NCI-H226 (cell line): ENCODE data around the gene GARIN3.
"Not testable (repeated sequence)": the region's sequence is repeated elsewhere in the genome, so short reads cannot be mapped to it uniquely, and the experiment has no call there.

ENCODE experiments used
- DNase-seq: peaks from one replicate; pipeline ENCODE4 v3.0.0-alpha.2; 2015

GARIN3 gene

DNA sequence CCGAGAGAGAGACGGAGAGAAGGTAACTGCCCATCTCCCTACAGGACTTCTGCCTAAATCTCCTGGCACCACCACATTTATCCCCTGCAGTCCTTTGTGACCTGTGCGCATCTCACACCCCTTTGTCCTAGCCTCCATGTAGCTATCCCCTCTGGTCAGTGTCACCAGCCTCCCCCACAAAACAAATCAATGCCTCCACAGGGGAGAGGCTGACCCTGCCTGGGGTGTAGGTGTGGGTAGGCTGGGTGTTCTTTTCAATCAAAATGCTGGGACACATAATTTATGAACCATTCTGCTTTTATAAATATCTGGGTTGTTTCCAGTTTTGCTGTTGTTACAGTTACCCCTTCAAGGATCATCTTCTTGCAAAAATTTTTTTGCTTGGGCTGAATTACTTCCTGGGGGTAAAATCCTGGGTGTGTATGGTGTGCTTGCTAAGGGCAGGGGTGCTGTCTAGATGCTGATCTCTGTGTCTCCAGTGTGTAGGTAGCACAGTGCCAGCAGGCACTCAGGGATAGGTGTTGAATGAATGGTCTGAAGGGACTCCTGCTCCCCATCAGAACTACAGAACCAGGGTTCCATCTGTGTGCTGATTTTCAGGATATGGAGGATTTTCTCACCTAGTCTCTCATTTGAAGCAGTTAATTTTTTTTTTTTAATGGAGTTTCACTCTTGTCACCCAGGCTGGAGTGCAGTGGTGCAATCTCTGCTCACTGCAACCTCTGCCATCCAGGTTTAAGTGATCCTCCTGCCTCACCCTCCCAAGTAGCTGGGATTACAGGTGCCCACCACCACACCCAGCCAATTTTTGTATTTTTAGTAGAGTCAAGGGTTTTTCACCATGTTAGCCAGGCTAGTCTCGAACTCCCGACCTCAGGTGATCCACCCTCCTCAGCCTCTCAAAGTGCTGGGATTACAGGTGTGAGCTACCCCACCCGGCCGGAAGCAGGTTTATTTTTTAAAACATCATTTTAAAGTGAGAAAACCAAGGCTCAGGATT lies at the start of gene GARIN3:
TSS of gene GARIN3 (minus strand) at position 51 of the 1,000 bp plus-strand sequence. CDS start 96 bp downstream, outside the sequence.
- DNase-seq: no peak

DNA sequence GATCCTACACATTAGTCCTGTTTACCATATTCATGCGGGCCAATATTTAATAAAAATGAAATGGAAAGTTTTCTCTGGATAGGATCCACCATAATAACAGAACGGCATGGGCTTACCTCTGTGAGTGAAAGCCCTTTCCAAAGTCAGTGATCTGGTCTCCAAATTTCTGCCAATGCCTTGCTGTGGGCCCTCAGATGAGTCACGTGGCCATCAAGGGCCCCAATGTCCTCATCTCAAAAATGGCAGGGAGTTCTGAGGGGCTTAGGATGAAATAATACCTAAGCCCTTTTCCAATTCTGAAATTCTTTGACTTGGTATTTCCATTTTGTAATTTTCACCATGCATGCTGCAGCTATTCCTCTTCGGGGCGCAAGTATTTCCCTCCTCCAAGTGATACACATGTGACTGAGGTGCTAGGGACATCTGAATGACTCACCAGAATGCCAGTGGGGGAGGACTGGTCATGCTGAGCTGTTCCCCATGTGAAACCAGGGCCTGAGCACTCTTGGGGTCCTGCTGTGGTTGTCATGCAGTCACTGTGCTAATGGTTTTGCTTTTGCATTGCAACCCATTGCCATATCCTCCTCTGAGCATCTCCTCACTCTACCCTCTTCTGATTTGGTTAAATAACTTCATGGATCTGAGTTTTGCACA lies 49.6 kb upstream of the GARIN3 start:
- DNase-seq: no peak

DNA sequence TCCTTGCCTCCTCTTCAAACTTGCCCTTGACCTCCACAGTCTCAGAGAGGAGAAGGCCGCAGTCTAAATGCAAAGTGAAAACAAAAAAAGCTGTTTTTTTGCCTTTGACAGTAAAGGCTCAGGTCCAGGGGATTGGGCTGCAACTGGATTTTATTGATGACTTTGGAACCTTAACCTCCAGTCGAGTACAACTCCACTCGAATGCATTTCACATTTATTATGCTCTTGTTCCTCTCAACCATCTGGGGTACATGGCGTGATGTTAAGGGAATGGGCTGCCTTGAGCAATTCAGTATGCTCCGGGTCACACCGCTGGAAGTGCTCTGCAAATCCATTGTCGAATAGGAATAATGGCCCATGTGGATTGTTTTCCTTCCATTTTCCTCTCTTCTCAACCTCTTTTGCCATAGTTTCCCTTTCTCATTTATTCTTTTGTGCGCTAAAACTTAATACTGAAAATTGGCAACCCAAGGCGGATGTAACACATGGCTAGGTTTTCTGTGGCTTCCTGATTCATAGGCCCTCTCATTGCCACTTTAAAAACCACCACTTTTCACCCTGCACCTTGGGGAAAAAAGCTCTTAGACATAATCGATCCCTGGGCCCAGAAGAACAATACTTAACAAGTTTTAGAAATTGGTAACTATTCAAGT lies 48.9 kb upstream of the GARIN3 start:
- no peak for DNase-seq

DNA sequence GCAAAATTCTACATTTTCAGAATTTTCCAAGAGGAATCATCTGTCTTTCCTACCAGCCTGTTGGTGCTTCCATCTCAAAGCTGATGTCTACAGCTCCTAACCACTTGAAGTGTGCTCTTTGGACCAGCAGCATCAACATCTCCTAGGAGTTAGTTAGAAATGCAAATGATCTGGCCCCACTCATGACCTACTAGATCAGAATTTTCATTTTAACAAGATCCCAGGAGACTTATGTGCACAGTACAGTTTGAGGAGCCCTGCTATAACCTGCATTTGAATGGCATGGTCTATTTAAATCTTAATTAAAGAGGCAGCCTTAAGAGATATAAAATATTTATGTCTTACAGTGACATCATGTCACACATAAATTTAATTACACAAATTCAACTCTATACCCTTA lies 48.4 kb upstream of the GARIN3 start:
- DNase-seq: no peak

DNA sequence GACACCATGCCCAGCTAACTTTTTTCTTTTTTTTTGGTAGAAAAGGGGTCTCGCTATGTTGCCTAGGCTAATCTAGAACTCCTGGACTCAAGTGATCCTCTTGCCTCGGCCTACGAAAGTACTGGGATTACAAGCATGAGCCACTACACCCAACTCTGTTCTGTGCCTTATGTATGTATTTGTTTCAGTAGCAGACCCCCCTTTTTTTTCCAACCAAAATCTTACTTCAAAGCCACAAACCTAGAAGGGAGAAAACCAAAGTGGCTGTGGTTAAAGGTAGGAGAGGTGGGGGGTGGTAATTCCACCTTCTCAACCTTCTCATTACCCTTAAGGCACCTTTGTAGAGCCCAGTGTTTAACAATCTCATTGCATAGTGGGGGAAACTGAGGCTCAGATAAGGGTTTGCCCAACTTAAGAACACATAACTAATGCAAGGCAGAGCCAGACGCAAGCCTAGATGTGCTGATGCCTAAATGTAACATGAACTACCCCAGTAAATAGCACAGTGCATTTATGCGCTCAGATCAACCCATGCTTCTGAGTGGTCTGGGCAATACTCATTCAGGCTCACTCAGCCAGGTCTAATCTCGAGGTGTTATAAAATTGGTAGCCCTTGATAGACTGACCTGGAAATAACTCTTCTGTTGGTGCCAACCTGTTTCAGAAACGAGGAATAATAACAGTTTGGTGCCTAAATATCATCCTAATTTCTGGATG lies 47.6 kb upstream of the GARIN3 start:
- DNase-seq: no peak

DNA sequence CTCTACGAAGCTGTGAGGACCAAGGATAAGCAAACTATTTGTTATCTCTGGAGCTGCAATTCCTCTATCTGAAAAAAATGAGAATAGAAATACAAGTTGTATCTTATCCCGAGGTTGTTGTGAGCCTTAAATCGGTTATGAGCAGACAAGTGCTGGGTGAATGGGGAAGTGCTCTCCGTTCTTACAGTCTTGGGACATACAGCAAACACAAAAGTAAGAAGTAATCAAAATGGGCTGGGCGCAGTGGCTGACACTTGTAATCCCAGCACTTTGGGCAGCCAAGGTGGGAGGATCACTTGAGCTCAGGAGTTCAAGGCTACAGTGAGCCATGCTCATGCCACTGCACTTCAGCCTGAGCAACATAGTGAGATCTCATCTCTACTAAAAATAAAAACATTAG lies 46.2 kb upstream of the GARIN3 start:
- DNase-seq: no peak

DNA sequence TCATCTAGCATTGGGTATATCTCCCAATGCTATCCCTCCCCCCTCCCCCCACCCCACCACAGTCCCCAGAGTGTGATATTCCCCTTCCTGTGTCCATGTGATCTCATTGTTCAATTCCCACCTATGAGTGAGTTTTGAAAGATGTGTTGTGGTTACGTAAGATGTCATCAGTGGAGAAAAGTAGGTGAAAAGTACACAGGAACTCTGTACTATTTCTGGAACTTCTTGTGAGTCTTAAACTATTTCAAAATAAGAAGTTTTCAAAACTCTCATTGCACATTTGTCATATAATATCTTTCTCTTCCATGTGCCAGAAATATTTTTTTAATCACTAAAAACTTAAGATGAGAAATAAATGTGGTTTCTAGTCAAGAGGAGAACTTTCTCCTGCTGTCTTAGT lies 44.6 kb upstream of the GARIN3 start:
- not testable (repeated sequence) for DNase-seq

DNA sequence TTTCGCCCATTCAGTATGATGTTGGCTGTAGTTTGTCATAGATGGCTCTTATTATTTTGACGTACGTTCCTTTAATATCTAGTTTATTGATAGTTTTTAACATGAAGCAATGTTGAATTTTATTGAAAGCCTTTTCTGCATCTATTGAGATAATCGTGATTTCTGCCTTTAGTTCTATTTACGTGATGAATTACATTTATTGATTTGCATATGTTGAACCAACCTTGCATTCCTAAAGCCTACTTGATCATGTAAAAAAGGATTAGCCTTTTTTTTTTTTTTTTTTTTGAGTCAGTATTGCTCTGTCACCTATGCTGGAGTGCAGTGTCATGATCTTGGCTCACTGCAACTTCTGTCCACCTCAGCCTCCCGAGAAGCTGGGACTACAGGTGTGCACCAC lies 39.6 kb upstream of the GARIN3 start:
- DNase-seq: no peak

DNA sequence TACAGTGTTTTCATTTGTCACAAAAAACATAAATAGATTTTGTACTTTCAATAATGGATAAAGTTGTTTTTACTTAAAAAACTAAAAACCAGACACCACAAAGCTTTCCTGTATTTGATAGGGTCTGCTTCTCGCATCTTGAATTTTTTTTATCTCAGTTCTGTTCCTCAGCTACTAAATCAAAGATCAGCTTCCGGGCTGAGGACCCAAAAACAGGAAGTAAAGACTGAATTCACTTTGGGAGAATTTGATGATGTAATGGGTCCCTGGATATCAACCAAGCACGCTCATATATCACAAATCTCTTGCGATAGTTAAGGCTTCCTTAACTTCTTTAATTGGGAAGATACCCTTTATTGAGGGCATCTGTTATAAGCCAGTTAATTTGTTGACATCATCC lies 38.7 kb upstream of the GARIN3 start:
- DNase-seq: no peak

DNA sequence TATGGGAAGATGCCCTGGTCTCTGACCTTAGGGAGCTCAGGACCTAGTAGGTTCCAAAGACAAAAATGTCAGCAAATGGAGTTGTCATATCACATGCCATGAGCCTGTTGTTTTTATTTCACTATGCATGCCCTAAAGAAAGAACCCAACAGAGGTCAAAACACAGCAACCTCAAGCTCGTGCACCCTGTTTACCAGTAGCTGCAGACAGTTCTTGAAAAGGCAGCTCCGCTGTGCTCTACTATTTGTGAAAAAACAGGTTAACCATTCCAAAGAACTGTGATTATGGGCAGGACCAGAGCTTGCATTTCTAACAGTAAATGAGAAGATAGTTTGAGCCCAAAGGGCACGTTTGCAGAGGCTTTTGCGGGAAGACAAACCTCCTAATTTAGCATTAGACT lies 37.4 kb upstream of the GARIN3 start:
- no peak for DNase-seq

DNA sequence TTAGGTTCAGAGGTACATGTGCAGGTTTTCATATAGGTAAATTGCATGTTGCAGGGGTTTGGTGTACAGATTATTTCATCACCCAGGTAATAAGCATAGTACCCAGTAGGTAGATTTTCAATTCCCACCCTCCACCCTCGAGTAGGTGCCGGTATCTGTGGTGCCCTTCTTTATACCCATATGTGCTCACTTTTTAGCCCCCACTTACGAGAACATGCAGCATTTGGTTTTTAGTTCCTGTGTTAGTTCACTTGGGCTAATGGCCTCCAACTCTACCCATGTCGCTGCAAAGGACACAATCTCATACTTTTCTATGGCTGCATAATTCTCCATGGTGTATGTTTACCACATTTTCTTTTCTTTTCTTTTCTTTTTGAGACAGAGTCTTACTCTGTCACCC lies 35.8 kb upstream of the GARIN3 start:
- no peak for DNase-seq

DNA sequence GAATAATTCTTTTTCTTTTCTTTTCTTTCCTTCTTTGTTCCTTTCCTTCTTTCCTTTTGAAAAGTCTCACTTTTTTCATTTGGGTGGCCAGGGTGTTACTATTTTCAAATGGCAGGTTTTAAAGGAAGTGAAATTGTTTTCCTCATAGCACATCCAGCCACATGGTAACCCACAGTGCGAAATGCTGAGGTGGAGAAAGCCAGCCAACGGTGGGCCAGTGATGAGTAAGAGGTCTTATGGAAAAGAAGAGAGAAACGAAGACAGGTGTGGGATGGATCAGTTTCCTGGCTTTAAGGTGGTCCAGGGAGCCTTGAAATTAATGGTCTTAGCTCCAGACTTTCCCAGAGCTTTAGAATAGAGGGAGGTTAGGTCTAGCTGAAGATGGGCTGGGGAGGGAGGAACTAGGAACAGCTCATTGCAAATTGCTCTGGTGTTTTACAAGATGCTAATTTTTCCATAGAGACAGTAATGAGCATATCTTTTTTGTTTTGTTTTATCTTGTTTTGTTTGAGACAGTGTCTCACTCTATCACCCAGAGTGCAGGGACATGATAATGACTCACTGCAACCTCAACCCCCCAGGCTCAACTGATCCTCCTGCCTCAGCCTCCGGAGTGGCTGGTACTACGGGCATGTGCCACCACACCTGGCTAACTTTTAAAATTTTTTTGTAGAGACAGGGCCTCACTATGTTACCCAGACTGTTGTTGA lies 32.4 kb upstream of the GARIN3 start:
- no peak for DNase-seq

DNA sequence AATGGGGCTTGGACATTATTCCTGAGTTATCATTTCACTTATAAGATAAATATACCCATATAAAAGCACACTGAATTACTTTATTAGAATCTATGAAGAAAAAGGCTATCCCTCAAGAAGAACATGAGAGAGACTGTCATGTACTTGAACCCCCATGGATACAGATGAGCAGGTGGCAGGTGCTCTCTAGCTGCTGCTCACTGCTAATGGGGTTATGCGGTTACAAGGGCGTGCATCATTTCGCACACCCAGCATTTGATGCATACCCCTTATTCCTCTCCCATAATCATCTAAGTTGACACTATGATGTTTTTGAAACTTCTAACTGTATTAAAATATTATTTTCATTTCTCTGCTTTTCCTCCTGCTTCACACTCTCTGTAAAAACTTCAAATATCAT lies 31.0 kb upstream of the GARIN3 start:
- no peak for DNase-seq

DNA sequence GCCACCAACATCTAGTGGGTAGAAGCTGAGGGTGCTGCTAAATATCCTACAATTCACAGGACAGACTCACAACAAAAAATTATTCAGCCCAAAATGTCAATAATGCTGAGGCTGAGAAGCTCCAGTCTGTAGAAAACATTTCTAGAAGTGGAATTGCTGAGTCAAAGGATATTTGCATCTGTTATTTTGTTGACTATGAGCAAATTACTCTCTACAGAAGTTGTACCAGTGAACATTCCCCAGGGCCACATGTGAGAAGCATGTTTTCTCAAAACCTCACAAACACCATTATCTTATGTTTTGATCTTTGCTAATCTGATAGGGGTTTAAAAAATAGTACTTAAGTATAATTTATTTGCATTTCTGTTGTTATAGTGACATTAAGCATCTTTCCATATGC lies 30.0 kb upstream of the GARIN3 start:
- DNase-seq: no peak

DNA sequence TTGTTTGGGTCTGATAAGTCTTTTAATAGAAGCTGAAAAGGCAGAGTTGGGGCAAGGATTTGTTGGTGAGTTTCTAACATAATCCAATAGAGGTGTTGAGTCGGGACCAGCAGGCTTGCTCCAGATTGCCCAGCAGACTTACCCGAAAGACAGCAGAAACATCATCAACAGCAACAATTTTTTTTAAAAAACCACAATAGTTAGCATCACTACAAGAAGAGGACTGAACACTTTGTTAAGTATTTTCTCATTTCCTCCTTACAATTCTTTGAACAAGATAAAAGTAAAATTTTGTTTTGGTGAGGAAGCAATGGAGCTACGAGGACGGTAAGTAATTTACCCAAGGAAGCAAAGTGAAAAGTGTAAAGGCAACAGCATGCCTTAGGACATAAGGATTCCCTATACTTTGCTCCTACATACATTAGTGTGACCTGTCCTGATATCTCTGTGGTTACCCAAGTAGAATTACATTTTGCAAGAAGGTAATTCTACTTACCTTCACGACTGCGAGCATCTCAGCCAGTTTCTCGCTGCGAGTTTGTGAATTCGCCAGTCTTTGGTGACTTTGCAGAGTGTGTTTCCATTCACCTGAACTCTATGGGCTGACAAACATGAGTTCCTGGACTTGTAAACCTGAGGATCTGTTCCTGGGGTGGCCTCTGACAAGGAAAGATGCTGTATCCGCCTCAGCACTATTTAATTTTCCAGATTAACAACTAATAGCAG lies 27.8 kb upstream of the GARIN3 start:
- DNase-seq: no peak

DNA sequence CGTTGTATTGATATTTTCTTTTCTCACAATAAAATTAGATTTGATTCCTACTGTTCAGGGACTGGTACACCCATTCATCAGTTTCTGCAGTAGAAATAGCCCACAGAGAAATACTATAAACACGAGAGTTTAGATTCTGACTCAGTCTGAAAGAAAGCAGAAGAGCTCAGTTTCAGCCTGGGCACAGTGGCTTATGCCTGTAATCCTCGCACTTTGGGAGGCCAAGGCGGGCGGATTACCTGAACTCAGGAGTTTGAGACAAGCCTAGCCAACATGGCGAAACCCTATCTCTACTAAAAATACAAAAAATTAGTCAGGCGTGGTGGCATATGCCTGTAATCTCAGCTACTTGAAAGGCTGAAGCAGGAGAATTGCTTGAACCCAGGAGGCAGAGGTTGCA lies 23.2 kb upstream of the GARIN3 start:
- no peak for DNase-seq

DNA sequence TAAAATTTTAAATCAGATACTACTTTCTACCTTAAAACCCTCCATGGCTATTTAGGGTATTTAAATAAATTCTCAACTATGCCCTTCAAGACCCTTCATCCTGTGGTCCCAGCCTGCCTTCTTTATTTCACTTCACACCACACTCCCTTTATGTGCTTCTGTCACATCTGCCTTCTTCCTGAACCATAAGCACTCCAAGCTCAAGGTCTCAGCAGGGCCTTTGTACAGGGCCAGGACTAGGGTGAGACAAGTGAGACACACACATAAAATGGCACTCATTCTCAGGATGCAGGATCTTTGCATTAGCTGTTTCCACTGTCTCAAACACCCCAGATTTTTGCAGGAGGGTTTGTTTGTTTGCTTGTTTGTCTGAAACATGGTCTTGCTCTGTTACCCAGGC lies 22.2 kb upstream of the GARIN3 start:
- no peak for DNase-seq

DNA sequence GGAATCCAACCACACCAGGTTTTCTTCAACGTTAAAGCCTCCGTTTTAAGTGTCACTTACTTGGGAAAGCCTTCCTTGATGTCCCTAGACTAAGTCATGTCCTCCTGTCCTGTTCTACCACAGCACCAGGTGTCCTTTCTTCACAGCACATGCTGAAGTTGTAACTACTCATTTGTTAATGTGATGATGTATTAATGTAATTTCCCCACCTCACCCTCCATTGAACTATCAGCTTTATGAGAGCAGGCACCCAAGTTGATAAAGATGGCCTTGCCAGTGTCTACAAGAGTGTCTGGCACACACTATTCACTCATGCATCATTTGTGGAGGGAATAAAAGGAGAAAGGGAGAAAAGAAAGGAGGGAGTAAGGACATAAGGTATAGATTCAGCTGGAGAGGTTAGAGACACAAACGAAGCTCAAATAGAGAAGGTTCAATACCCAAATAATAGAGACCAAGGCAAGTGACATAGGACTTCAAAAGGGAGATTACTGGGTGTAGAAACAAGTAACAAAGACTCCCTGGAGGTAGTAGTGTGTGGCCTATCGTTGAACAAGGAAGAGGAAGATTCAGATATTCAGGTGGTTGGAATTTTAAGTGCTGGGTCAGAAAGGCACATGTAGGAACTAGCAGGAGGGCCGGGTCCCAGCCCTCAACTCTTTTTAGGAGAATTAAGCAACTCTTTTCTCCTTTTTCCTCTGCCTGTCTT lies 21.1 kb upstream of the GARIN3 start:
- no peak for DNase-seq

DNA sequence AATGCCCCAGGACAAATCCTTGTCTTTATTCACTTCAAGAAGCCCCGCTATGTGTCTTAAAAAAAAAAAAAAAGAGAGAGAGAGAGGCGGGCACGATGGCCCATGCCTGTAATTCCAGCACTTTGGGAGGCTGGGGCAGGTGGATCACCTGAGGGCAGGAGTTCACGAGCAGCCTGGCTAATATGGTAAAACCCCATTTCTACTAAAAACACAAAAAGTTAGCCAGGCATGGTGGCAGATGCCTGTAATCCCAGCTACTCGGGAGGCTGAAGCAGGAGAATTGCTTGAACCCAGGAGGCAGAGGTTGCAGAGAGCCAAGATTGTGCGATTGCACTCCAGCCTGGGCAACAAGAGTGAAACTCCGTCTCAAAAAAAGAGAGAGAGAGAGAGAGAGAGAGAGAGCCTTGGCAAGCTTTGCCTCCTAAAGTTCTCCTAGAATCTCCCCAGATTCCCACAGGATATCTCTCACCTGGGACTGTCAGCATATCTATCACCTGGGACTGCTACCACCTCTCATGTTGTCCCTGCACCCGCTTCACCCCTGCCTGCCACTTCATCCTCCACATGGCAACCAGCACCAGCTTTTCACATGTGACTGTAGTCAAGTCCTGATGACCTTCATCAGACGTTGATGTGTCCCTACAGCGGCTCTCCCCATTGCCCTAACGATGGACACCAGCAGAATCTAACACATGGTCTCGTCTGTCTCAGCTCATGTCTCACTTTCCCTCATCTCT lies 20.4 kb upstream of the GARIN3 start:
- no peak for DNase-seq

DNA sequence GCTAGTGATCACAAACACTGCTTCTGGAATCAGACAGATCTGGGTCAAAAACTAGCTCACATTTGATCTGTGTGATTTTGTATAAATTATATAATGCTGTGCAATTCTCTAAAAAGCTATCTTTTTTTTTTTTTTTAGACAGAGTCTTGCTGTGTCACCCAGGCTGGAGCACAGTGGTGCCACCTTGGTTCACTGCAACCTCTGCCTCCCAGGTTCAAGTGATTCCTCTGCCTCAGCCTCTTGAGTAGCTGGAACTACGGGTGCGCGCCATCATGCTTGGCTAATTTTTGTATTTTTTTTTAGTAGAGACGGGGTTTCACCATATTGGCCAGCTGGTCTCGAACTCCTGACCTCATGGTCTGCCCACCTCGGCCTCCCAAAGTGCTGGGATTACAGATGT lies 19.1 kb upstream of the GARIN3 start:
- DNase-seq: not testable (repeated sequence)
